Cardiac muscle cell (in vitro differentiated cells and primary cell): ENCODE data around the gene TACR1. TPM values are rescaled to one million over a fixed set of nuclear protein-coding genes. Genes with fewer than 3 reads are reported as not detected.

Experiments
- DNase-seq, 2 donors: peaks; one replicate each; pipeline versions ENCODE4 v3.0.0 to v3.0.0-alpha.2; 2010 to 2017; ENCODE audit warnings: low read depth in 1 of 2, low spot score in 1 of 2
- H3K27ac ChIP-seq: fragments of 200-600 bp; sonication (generic); 2 replicates; pipeline ENCODE4 v1.5.1; 2016
- H3K27me3 ChIP-seq: fragments of 200-600 bp; sonication (generic); 2 replicates; pipeline ENCODE4 v1.6.0; 2016; ENCODE audit warnings: control low read depth
- H3K36me3 ChIP-seq: fragments of 200-600 bp; sonication (generic); 2 replicates; pipeline ENCODE4 v1.5.1; 2016; ENCODE audit warnings: control low read depth
- H3K4me1 ChIP-seq: fragments of 200-600 bp; sonication (generic); 2 replicates; pipeline ENCODE4 v1.8.1; 2017; ENCODE audit warnings: low read depth, mild to moderate bottlenecking, mixed run types
- H3K4me3 ChIP-seq: fragments of 200-600 bp; sonication (generic); 2 replicates; pipeline ENCODE4 v1.5.1; 2016; ENCODE audit warnings: mild to moderate bottlenecking
- H3K9me3 ChIP-seq: fragments of 200-600 bp; sonication (generic); 2 replicates; pipeline ENCODE4 v1.5.1; 2017; ENCODE audit warnings: low read depth, mild to moderate bottlenecking, control low read depth
- CTCF ChIP-seq: IDR thresholded peaks from 2 replicates; pipeline ENCODE4 v1.5.1; 2012; ENCODE audit warnings: low read depth, mild to moderate bottlenecking, low read length
- polyA plus RNA-seq: library from polyadenylated mRNA; unstranded; fragments of >200 nt; fragmentation: Nextera tagmentation; extraction: Ambion mirVana; gene quantifications from 2 replicates; pipeline ENCODE4 v1.2.1, GENCODE V29; 2016
- total RNA-seq: library from RNA; depleted of rRNA; stranded (reverse); fragments of >200 nt; gene quantifications from 2 replicates; pipeline ENCODE4 v1.2.3, GENCODE V29; 2016

TACR1 gene
- total and polyA plus RNA-seq, 2 experiments from 2014 or later, result not detected

GRCh38 chr2:75006041-75006440 is 193.3 kb downstream of the TACR1 start:
- H3K27me3 ChIP-seq, result no peaks in the 10 kb centered on the region
- H3K4me3 ChIP-seq, result no peak overlapping the region
- DNase-seq, result no peak
- H3K9me3 ChIP-seq, result no peaks in the 10 kb centered on the region
- H3K36me3 ChIP-seq, result no peaks in the 10 kb centered on the region
- H3K4me1 ChIP-seq, result no peaks in the 10 kb centered on the region
- H3K27ac ChIP-seq, result no peak overlapping the region
- TF ChIP-seq CTCF, result no peak

DNA sequence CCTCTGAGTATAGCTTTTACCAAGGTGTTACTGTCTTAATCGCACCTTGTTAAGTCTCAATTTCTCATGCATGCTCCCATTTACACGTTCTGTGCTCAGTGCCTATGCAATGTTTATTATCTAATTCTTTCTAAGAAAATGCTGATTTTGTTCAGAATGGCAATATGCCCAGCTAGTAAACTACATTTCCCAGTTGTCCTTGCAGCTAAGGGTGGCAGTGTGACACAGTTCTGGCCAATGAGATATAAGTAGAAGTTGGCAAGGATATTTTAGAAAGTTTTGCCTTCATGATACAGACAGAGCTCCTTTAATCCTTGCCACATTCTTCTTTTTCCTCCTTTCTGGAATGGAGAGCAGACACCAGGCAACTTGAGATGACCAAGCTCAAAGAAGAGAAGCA is 195.5 kb downstream of the TACR1 start:
- DNase-seq, result peak in 1 of 2 donors; percentile 64
- H3K9me3 ChIP-seq, result no peaks in the 10 kb centered on the region
- H3K27ac ChIP-seq, result no peak overlapping the region
- no peak for TF ChIP-seq CTCF
- H3K4me1 ChIP-seq, result no peaks in the 10 kb centered on the region
- H3K36me3 ChIP-seq, result no peaks in the 10 kb centered on the region
- H3K4me3 ChIP-seq, result no peak overlapping the region
- no peaks in the 10 kb centered on the region for H3K27me3 ChIP-seq

DNA sequence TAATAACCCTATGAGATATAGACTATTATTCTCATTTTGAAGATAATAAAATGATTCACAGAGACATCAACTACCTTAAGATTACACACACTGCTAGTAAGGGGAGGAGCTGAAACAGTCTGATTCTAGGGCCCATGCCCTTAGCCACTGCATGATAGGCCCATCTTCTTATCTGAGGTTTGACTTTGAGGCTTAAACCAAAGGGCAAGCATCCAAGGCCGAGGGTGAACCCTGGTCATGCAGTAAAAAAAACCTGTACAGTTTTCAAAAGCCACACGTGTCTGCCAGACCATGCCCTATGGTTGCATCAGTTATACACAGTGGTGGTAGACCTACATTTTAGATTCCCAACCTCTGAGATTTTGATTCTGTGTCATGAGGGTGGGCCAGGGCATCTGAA is 196.0 kb downstream of the TACR1 start:
- H3K9me3 ChIP-seq, result no peaks in the 10 kb centered on the region
- no peak overlapping the region for H3K27ac ChIP-seq
- TF ChIP-seq CTCF, result no peak
- no peaks in the 10 kb centered on the region for H3K4me1 ChIP-seq
- H3K4me3 ChIP-seq, result no peak overlapping the region
- no peaks in the 10 kb centered on the region for H3K36me3 ChIP-seq
- no peaks in the 10 kb centered on the region for H3K27me3 ChIP-seq
- DNase-seq, result peak in 1 of 2 donors; percentile 78

DNA sequence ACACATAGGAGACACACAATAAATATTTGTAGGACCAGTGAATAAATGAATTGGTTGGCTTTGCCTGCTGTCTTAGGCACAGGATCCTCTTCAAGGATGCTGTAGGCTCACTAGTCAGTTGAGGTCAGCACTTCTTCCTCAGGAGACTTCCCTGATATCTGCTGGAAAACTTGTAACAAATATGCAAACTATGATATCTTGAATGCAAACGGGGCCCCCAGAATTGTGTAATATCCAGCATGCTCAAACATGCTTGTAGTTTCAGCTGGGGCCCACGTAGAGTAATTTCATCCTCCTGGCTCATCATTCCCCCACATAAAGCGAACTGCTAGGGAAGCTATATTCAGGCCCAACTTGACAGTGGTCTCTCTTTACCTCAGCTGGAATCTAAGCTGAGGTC is 197.3 kb downstream of the TACR1 start:
- Histone ChIP-seq H3K9me3 (no peaks in the 10 kb centered on the region), H3K27ac (no peak overlapping the region), H3K4me3 (no peak overlapping the region), H3K36me3 (no peaks in the 10 kb centered on the region), H3K4me1 (no peaks in the 10 kb centered on the region), H3K27me3 (no peaks in the 10 kb centered on the region)
- no peak for TF ChIP-seq CTCF
- DNase-seq, result peak in 1 of 2 donors; percentile 87

GRCh38 chr2:74999468-74999867 is 199.9 kb downstream of the TACR1 start:
- H3K36me3 ChIP-seq, result no peaks in the 10 kb centered on the region
- no peak for TF ChIP-seq CTCF
- no peaks in the 10 kb centered on the region for H3K4me1 ChIP-seq
- H3K27me3 ChIP-seq, result no peaks in the 10 kb centered on the region
- DNase-seq, result no peak
- H3K27ac ChIP-seq, result no peak overlapping the region
- no peak overlapping the region for H3K4me3 ChIP-seq
- H3K9me3 ChIP-seq, result no peaks in the 10 kb centered on the region

Other genes with a start within 250 kb of the TACR1 start
- 11.0 and 19.9 TPM in 2 replicates for gene POLE4, start 240.9 kb downstream of the TACR1 start, total RNA-seq
- gene POLE4, start 240.9 kb downstream of the TACR1 start, polyA plus RNA-seq, result 50.1 and 89.9 TPM in 2 replicates